Measurements from ENCODE around the gene ARF3.

Gene ARF3

DNA sequence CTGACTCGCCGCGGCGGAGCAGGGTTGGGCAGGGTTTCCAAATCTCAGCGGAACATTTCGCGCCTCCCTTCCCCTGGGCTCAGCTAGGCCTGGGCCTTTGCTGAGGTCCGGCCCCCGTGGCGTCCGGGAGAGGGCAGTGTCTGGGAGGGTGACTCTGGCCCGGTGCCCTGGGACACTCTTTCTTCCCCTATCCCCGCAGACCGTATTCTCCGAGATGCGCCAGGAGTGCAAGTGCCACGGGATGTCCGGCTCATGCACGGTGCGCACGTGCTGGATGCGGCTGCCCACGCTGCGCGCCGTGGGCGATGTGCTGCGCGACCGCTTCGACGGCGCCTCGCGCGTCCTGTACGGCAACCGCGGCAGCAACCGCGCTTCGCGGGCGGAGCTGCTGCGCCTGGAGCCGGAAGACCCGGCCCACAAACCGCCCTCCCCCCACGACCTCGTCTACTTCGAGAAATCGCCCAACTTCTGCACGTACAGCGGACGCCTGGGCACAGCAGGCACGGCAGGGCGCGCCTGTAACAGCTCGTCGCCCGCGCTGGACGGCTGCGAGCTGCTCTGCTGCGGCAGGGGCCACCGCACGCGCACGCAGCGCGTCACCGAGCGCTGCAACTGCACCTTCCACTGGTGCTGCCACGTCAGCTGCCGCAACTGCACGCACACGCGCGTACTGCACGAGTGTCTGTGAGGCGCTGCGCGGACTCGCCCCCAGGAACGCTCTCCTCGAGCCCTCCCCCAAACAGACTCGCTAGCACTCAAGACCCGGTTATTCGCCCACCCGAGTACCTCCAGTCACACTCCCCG is 23.9 kb upstream of the ARF3 start:
- FAIRE-seq, result no peak

DNA sequence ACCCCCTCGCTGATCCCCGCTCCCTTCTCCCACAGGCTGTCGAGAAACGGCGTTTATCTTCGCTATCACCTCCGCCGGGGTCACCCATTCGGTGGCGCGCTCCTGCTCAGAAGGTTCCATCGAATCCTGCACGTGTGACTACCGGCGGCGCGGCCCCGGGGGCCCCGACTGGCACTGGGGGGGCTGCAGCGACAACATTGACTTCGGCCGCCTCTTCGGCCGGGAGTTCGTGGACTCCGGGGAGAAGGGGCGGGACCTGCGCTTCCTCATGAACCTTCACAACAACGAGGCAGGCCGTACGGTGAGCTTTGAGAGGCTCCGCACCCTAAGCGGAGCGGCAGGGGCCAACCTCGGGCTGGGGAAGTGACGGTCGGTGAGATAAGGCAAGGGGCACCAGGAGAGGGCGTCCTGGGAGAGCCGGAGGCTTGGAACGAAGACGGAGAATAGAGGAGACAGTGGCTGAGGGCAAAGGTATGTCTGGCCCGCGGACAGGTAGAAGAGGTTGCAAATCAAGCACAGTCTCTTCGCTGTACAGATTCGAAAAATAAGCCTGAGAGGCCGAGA is 23.2 kb upstream of the ARF3 start:
- FAIRE-seq, result no peak

DNA sequence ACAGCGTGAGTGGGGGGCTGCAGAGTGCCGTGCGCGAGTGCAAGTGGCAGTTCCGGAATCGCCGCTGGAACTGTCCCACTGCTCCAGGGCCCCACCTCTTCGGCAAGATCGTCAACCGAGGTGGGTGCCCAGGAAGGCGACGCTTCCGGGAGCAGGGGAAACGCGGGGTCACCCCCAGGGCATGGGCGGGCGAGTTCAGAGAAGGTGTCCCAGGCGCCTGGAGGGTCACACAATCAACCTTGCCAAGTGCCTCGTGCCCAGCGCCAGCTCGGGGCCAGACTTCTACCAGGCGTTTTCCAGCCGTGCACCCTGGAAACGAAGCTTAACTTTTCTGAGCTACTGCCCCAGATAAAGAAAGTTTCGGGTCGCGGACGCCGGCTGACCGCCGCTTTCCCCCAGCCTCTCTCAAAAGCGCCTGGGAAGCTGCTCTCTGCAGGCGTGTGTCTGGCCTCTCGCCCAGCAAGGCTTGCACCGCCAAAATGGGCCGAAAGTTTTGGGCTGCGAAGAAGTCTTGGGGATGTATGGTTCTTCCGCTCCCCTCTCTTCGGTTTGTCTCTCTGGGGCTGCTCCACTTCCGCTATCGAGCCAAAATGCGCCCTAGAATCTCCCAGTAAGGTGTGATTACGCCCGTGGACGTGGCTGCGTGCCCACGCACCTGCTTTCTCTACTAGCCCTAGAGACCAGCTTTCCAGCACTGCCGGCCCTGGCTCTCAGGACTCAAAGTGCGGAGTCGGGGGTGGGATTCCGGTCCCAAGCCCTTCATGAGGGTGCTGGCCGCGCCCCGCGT is 22.5 kb upstream of the ARF3 start:
- no peak for FAIRE-seq

DNA sequence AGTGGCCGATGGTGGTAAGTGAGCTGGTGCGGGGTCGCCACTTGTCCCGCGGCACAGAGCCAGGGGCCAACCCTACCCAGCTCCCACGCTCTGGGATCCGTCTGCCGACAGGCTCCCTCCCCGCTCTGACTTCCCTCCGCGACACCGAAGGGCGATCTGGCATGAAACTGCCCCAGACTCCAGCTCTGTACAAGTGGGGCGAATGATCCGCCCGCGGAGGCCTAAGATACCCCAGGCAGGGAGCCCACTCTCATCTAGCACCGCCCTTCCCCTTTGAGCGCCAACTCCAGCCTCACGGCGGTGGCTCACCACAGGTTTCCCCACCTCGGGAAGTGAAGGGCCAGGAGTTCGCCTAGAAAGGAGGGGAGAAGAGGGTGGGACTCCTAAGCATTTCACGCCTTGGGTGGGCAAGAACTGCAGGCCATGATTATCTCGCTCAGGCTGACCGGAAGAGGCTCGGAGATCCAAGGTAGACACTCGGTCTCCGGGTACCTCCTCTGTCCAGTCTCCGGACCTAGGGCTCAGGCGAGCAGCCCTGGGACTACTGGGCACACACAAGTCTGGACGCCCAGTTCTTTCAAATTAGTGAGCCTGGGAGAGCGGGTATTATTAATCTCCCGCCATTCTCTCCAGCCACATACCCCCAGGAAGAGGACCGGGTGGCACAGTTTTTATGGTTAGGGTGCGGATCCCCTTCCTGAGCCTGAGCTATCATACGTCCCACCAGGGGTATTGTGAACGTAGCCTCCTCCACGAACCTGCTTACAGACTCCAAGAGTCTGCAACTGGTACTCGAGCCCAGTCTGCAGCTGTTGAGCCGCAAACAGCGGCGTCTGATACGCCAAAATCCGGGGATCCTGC is 21.7 kb upstream of the ARF3 start:
- no peak for FAIRE-seq

DNA sequence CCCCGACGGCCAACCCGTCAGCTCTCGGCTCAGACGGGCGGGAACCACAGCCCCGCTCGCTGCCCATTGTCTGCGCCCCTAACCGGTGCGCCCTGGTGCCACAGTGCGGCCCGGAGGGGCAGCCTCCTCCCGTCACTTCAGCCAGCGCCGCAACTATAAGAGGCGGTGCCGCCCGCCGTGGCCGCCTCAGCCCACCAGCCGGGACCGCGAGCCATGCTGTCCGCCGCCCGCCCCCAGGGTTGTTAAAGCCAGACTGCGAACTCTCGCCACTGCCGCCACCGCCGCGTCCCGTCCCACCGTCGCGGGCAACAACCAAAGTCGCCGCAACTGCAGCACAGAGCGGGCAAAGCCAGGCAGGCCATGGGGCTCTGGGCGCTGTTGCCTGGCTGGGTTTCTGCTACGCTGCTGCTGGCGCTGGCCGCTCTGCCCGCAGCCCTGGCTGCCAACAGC is 21.0 kb upstream of the ARF3 start, which contains the start of gene WNT1:
Gene WNT1, plus strand, starts transcription at position 32 of the 450 bp plus-strand sequence. Its CDS starts 329 bp downstream, at position 361.
- FAIRE-seq, result no peak

DNA sequence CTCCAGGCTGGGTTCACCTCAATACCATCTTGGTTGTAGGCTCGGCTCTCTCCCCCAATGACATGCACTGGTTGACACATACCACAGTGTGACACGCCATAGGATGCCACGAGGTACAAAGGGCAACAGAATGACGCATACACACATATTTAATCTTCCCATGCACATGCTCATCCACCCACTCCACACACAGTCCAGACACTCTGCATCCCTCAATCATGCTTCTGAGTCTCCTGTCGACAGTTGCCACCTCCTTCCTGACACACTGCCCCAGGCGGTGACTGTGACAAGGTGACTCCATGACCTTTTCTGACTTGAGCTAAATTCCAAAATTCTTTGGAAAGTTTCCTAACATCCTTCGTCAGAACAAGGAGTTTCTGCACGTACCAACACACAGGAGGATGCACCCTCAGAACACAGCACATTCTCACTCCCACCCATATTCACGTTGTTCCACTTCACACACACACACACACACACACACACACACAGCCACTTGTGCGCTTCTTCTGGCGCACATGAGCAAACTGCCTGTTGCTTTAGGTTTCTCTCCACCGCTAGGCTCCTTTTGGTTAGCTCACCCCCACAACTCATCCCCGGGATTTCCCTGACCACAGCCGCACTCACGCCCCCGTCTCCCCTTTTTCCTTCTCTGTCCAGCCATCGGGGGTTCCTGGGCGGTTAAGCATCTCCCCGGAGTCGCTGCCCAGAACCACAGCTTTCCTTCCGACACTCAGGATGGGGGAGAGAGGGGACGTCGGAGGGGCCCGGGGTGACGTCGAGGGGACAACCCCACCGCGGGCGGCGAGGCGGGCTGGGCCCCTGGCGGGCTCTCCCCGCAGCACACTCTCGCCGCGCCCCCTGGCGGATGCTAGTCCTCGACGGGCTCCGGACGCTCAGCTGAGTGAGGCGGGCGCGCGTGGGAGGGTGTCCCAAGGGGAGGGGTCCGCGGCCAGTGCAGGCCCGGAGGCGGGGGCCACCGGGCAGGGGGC is 20.3 kb upstream of the ARF3 start:
- no peak for FAIRE-seq

DNA sequence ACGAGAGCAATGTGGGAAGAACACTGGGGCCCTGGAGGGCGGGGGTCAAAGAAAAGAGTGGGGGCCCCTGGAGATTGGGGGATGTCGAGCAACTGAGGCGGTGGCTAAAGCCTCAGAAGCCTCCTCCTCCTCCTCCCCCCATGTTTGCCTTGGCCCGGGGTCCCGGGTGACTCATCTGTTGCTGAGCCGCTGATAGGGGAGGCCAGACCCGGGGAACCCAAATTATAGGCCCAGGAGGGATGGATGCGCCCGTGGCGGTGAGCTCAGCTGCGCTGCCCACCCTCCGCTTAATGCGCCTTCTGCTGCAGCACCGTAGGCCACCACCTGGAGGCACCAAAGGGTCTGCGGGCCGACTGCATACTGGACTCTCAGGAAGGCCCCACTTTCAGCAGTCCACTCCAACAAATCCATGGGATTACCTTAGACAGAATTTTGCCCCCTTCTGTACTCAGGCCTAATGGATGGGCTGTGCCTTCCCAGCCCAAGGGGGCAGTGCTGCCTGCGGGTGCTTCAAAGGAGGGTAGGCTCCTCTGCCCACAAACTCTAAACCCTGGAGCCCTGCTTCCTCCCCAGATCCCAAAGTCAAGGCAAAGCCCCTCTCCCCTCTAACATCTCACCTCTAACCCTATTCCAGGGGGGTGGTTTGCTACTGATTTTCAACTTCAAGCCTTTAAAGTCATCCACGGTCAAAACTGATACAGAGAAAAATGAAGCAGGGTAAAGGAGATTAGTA is 16.8 kb upstream of the ARF3 start:
- no peak for FAIRE-seq

DNA sequence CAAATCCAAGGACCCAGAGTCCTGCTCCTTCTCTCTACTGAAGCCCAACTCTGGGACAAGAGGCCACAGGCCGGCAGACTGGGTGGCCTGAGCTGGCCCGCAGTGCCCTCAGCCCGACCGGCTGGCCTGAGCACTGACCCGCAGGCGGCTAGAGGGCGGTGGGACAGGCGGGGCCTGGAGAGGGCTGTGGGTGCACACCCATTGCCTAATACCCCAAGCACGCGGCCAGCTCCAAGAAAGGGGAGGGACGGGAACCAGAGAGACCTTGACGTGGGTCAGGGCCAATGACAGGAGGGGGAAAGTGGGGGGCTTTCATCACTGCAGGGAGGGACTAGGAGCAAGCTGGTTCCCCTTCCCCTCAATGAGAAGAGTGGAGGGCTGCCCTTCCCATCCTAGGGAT is 16.2 kb upstream of the ARF3 start:
- FAIRE-seq, result no peak

DNA sequence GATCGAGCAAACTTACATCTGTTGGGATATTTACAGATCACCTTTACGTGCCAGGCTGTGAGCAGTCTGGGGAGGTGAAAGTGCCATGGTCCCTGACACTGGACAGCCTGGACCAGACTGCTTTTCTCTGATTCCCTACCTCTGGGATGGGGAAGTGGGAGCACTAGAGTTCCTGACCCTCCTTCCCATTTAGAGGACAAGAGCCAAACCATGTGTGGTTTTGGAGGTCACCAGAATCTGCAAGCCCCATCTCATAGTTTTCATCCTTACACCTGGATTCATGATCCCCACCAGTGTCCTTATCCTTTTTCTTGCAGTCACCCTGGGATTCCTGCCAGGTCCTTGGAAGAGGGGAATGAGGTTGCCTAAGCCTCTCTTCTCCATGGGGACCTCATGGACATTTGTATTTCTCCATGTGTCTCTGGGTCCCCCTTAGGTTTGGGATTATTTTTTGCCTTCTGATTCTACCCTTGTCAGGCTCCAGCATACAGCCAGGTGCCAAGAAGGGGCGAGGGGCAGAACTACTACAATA is 15.7 kb upstream of the ARF3 start:
- no peak for FAIRE-seq

DNA sequence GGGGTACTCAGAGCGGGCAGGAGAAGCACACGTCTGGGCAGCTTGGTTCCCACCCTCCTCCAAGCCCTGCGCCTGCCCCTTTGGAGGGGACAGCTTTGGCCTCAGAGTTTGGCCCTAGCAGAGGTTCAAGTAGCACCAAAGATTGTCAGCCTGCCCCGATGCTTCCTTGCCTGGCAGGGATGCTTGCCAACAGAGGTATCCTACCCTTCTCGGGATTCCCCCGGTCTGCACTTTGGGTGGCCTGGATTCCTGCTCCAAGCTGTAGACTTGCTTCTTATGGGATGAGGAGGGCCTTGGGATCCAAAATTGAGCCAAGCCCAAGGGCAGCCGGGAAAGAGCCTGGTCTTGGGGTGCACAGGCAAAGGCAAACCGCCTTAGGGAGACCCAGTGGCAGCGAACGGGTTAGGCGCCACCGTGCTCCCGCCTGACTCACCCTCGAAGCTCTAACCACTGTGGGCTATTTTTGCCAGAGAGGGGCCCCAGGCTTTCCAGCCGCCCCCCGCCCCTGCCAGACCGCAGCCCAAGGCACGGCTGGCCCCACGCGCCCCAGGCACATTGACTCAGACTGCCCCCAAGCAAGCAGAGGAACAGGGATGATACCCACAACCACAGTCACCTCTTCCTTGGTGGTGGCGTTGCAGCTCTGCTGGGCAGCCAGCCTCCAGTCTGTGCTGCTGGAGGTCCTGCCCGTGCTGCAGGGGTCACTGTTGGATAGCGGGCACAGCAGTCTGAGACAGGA is 15.1 kb upstream of the ARF3 start:
- FAIRE-seq, result no peak

DNA sequence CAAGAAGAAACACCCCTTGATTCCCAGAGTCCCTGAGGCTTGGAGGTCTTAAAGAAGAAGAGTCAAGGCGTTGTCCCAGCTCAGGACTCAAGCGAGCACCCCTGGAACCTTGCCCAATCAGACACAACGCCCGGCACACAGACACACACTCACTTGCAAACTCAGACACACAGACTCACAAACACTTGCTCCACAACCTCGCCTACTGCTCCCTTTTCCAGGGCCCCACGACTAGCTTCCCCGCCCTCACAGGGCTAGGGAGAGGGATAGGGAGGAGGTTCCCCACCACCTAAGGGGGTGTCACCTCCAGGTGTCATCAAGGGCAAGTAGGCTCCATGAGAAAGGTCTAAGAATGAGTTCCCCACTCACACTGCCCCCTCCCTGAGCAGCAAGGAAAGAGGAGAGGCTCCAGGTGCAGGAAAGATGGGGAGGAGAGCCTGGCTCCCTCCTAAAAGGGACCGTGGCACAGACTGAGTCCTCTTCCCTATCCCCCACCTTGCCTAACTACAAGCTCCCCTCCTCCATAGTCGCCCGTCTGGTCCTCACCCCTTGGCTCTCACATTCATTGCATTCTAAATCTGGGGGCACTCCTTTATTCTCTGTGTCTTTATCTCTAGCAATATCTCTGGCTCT is 13.5 kb upstream of the ARF3 start:
- no peak for FAIRE-seq

DNA sequence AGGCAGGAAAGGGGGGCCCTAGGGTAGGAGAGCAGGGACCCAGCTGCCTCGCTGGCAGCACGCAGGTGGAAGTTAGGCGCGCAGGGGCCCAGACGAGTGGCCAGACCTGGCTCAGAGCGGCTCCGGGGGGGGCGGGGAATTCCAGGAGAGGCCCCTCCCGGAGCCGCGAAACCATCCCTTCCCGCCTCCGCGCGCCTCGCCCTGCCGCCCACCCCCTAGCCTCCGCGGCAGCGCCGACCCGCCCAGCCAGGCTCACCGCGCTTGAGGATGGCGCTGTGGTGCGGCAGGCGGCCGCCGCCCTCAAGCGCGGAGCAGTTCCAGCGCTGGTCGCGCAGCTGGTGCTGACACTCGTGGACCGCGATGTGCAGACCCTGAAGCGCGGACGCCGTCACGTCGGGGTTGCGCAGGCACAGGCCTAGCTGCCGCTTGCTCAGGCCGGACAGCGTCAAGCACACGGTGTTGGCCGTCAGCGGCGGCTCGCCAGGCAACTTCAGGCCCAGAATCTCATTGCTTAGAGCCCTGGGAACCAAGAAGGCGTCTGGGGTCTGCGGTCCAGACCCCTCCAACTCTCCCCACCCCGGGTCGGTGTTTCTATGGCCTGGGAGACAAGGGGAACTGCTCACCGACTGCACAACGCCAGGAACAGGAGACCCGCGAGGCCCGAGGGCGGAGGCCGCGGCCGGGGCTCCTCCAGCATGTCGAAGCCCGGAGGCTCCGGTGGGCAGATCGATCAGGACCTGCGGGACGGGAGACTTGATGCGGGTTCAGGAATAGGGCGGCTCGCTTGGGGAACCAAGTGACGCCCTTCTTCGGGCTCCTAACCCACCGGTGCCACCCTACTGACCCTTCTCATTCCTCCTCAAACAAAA is 12.8 kb upstream of the ARF3 start:
- FAIRE-seq, result no peak

DNA sequence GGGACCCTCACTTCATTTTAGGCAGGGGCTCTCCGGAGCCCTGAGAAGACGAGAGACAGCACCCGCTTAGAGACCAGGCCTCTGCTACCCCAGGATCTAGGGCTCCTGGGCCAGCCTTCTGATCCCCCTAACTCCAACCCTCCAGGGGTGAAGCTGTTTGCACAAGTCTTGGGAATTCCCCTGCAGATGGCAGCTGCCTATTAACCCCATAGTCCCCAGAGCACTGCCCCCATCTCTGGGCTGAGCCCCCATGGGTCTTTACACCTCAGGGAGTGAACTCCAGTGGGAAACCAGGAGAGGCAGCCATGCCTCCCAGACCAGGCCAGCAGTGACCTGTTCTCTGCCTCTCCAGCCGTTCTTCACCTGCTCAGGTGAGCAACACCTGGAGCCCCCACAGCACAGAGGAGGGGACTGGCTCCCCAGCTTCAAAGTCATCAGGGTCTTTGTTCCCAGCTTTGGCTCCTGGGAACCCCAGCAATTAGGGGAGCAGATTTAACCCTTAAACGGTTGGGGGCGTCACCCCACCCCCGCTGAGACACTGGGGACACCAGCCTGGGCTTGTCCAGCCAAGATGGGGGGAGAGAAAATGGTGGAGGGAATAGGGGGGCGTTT is 12.0 kb upstream of the ARF3 start:
- no peak for FAIRE-seq

DNA sequence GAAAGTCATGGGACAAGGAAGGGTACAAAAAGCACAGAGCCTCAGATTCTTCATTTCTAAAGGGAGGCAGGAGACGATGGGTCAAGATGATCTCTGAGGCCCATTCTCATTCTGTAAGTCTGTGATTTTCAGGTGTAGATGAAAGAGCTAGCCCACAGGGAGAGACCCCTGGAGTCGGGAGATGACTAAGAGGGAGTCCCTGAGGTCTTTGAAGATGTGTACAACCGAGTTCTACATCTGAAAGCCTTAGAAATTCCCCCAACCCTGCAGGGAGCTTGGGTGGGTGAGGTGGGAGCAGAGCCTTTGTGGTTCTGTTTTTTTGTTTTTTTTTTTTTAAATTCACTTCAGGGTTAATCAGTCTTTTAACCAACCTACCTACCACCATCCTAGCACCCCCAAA is 11.2 kb upstream of the ARF3 start:
- no peak for FAIRE-seq

DNA sequence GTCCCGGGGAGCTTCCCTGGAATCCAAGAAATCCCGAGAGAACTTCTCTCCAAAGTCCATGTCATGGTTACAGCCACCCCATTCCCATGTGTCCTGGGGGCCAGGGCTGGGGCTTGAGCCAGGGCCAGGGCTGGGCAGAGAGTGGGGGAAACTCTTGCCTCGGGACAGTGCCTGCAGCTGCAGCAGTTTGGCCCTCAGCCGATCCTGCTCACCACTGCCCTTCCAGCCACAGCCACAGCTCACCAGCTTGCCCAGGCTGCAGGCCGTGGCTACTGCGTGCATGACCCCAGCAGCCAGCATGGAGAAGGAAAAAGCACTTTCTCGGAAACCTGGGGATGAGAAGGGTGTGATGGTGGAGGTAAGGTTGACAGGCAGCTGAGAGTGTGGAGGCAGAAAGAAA is 10.7 kb upstream of the ARF3 start:
- no peak for FAIRE-seq

DNA sequence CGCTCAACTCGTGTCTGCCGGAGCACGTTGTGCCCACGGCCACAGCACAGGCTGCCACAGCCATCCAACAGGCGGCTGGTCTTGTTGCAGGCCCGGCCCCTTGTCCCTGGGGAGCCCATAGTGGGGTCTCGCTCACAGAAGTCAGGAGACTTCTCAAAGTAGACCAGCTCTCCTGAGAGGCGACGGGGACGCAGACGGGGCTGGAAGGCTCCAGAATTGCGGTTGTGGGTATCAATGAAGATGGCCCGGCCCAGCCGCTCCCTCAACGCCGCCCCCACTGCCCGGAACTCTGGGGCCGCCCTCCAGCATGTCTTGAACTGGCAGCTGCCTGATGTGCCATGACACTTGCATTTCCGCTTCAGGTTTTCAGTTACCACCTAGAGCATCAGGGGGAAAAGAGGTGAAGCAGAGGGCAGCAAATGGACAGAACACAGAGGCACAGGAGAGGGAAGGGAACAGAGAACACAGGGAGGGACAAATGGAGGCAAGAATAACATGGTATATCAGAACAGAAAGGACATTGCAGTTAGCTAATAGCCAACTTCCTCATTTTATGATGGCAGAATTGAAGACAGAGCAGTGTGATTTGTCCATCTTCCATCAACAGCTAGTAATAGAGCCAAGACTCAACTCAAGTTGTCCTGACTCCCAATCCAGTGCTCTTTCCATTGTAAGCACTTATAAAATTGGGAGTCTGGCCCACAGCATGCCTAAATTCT is 9.0 kb upstream of the ARF3 start:
- no peak for FAIRE-seq

DNA sequence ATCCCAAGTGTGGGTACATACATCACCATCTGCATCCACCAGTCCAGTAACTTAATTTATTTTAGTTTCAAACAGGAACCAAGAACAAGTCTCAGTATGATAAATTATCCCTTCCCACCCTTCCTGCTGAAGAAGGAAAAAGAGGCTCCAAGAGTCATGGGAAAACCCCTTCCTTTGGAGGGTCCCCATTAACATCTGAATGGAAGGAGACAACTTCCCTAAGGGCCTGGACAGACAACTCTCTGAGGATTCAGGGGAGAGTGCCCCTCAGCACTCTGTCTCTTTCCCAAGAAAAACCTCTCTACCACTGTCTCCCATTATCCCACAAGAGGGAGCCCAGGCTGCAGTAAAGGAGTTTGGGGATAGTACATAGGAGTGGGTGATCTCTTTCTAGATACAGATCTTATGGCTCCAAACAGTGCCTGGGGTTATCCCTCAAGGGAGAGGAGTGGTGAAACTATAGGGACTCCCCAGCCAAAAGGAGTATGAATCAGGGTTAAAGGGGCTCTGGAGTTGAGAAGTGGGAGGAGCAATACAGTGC is 8.1 kb upstream of the ARF3 start:
- no peak for FAIRE-seq
